ENCODE data around the gene SQSTM1. TPM values are rescaled to one million over a fixed set of nuclear protein-coding genes. Genes with fewer than 3 reads are reported as not detected.

SQSTM1 gene
- total RNA-seq, 1 experiment from 2014 or later: 78.5 TPM

DNA sequence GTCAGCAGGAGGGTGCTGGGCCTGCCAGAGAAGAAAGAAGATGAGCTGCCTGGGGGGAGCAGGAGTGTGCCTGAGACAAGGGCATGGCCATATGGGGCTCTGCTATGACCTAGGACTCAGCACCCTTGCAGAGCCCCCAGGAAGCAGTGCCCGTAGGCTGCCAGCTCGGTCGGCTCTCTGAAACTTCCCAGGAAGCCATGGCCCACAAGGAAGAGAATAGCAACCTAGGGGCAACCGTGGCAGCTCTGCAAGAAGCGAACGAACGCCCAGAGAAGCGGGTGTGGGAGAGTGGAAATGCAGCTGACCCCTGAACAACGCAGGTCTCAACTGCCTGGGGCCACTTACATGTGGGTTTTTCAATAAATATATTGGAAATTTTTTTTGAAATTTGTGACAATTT is 37.6 kb upstream of the SQSTM1 start (continued):
- TF ChIP-seq JAZF1 (CRISPR knock-in tag; IDR thresholded peaks at IDR 0.05): no peak
- TF ChIP-seq ZNF263 (CRISPR knock-in tag; IDR thresholded peaks at IDR 0.05; ENCODE audit: low read depth): no peak
- no peak for TF ChIP-seq FOXP1 (CRISPR knock-in tag; IDR thresholded peaks at IDR 0.05; ENCODE audit: borderline replicate concordance)
- TF ChIP-seq, protein P1, sequence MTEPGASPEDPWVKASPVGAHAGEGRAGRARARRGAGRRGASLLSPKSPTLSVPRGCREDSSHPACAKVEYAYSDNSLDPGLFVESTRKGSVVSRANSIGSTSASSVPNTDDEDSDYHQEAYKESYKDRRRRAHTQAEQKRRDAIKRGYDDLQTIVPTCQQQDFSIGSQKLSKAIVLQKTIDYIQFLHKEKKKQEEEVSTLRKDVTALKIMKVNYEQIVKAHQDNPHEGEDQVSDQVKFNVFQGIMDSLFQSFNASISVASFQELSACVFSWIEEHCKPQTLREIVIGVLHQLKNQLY (CRISPR knock-in tag; IDR thresholded peaks at IDR 0.05): no peak

DNA sequence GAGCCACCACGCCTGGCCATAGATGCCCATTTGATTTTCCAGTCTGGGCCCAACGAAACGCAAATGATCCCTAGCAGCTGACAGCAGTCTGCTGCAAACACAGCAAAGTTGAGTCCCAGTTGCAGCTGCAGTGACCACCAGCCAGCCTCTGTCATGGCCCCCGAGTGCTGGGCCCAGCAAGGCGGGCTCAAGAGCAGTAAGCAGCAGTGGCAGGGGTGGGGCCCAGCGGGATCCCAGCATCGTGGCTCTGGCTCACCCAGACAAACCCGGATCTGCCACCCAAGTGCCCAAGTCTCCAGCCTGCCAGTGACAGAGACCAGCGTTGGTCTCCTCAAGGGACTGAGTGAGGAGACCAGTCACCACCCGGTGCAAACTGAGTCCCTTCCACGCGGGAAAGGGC is 33.8 kb upstream of the SQSTM1 start:
- no peaks in the 10 kb centered on the region for H3K4me1 Mint-ChIP-seq
- H3K4me3 Mint-ChIP-seq: no peak overlapping the region
- POLR2A ChIA-PET: no interaction called here
- peaks cover 5% of the 10 kb centered on the region for H3K36me3 Mint-ChIP-seq
- H3K27me3 Mint-ChIP-seq (ENCODE audit: low read depth): peaks cover 2% of the 10 kb centered on the region; the same call in 1 of the 2 replicates
- no peak overlapping the region for H3K27ac Mint-ChIP-seq
- TF ChIP-seq TEAD4 (CRISPR knock-in tag; IDR thresholded peaks at IDR 0.05) (no peak), ZNF138 (CRISPR knock-in tag; conservative IDR thresholded peaks at IDR 0.05) (no peak), ZNF396 (CRISPR knock-in tag; IDR thresholded peaks at IDR 0.05; ENCODE audit: borderline replicate concordance) (no peak), KAT7 (CRISPR knock-in tag; IDR thresholded peaks at IDR 0.05; ENCODE audit: borderline replicate concordance) (no peak), NFE2L1 (CRISPR knock-in tag; IDR thresholded peaks at IDR 0.05) (no peak), NR2C2 (CRISPR knock-in tag; IDR thresholded peaks at IDR 0.05) (no peak), MYBL2 (CRISPR knock-in tag; IDR thresholded peaks at IDR 0.05) (no peak)
- TF ChIP-seq, protein P2, sequence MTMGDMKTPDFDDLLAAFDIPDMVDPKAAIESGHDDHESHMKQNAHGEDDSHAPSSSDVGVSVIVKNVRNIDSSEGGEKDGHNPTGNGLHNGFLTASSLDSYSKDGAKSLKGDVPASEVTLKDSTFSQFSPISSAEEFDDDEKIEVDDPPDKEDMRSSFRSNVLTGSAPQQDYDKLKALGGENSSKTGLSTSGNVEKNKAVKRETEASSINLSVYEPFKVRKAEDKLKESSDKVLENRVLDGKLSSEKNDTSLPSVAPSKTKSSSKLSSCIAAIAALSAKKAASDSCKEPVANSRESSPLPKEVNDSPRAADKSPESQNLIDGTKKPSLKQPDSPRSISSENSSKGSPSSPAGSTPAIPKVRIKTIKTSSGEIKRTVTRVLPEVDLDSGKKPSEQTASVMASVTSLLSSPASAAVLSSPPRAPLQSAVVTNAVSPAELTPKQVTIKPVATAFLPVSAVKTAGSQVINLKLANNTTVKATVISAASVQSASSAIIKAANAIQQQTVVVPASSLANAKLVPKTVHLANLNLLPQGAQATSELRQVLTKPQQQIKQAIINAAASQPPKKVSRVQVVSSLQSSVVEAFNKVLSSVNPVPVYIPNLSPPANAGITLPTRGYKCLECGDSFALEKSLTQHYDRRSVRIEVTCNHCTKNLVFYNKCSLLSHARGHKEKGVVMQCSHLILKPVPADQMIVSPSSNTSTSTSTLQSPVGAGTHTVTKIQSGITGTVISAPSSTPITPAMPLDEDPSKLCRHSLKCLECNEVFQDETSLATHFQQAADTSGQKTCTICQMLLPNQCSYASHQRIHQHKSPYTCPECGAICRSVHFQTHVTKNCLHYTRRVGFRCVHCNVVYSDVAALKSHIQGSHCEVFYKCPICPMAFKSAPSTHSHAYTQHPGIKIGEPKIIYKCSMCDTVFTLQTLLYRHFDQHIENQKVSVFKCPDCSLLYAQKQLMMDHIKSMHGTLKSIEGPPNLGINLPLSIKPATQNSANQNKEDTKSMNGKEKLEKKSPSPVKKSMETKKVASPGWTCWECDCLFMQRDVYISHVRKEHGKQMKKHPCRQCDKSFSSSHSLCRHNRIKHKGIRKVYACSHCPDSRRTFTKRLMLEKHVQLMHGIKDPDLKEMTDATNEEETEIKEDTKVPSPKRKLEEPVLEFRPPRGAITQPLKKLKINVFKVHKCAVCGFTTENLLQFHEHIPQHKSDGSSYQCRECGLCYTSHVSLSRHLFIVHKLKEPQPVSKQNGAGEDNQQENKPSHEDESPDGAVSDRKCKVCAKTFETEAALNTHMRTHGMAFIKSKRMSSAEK (CRISPR knock-in tag; IDR thresholded peaks at IDR 0.05; ENCODE audit: borderline replicate concordance): no peak
- TF ChIP-seq, protein P3, sequence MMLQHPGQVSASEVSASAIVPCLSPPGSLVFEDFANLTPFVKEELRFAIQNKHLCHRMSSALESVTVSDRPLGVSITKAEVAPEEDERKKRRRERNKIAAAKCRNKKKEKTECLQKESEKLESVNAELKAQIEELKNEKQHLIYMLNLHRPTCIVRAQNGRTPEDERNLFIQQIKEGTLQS (CRISPR knock-in tag; conservative IDR thresholded peaks at IDR 0.05): no peak
- TF ChIP-seq, protein P4, sequence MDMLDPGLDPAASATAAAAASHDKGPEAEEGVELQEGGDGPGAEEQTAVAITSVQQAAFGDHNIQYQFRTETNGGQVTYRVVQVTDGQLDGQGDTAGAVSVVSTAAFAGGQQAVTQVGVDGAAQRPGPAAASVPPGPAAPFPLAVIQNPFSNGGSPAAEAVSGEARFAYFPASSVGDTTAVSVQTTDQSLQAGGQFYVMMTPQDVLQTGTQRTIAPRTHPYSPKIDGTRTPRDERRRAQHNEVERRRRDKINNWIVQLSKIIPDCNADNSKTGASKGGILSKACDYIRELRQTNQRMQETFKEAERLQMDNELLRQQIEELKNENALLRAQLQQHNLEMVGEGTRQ (CRISPR knock-in tag; IDR thresholded peaks at IDR 0.05): no peak
- CTCF ChIA-PET: interaction anchor here (1.0 kb wide), 1 partner anchor 9 kb away, joined by 4 read pairs; no protein-coding TSS in a partner anchor
- ATAC-seq (no peak), DNase-seq (ENCODE audit: low spot score) (no peak)
- H3K9me3 Mint-ChIP-seq: peaks cover 9% of the 10 kb centered on the region

DNA sequence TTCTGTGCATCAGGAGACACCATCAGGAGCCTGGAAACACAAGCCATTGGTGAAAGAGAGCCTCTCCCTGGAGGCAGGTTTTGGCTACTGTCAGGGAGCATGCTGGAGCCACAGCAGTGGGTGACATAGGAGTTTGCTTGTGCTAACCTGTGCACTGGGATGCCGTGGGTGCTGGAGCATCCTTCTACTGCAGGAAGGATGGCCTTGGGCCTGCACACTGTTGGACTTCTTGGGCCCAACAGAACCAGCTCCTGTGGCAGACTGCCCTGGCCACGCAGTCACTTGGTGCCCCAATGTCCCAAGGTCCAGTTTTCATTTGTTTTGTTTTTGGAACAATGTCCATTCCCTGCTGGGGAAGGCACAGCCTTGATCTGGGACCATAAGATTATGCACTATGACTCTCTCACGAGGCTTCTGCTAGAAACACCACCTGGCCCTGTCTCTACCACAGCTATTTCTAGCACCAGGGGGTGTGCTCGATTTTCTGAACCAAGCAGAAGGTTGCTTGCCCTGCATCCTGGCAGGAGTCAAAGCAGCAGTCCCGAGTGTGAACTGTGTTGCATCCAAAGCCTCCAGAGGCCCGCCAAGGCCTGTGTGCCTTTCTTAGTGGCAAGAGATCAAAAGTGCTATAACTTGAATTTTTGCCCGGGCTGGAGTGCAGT is 32.4 kb upstream of the SQSTM1 start:
- peaks cover 4% of the 10 kb centered on the region for H3K4me1 Mint-ChIP-seq
- ChIA-PET POLR2A (no interaction called here), CTCF (interaction anchor here (1.2 kb wide), 1 partner anchor 25 kb away, joined by 5 read pairs; no protein-coding TSS in a partner anchor)
- TF ChIP-seq ZNF416 (CRISPR knock-in tag; IDR thresholded peaks at IDR 0.05) (no peak), ZNF138 (CRISPR knock-in tag; conservative IDR thresholded peaks at IDR 0.05) (no peak), ZNF423 (CRISPR knock-in tag; IDR thresholded peaks at IDR 0.05) (no peak)
- TF ChIP-seq, protein P5, sequence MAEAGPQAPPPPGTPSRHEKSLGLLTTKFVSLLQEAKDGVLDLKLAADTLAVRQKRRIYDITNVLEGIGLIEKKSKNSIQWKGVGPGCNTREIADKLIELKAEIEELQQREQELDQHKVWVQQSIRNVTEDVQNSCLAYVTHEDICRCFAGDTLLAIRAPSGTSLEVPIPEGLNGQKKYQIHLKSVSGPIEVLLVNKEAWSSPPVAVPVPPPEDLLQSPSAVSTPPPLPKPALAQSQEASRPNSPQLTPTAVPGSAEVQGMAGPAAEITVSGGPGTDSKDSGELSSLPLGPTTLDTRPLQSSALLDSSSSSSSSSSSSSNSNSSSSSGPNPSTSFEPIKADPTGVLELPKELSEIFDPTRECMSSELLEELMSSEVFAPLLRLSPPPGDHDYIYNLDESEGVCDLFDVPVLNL (CRISPR knock-in tag; IDR thresholded peaks at IDR 0.05; ENCODE audit: borderline replicate concordance, low read depth): no peak
- TF ChIP-seq, protein P6, sequence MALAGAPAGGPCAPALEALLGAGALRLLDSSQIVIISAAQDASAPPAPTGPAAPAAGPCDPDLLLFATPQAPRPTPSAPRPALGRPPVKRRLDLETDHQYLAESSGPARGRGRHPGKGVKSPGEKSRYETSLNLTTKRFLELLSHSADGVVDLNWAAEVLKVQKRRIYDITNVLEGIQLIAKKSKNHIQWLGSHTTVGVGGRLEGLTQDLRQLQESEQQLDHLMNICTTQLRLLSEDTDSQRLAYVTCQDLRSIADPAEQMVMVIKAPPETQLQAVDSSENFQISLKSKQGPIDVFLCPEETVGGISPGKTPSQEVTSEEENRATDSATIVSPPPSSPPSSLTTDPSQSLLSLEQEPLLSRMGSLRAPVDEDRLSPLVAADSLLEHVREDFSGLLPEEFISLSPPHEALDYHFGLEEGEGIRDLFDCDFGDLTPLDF (CRISPR knock-in tag; IDR thresholded peaks at IDR 0.05): no peak
- TF ChIP-seq, protein P7, sequence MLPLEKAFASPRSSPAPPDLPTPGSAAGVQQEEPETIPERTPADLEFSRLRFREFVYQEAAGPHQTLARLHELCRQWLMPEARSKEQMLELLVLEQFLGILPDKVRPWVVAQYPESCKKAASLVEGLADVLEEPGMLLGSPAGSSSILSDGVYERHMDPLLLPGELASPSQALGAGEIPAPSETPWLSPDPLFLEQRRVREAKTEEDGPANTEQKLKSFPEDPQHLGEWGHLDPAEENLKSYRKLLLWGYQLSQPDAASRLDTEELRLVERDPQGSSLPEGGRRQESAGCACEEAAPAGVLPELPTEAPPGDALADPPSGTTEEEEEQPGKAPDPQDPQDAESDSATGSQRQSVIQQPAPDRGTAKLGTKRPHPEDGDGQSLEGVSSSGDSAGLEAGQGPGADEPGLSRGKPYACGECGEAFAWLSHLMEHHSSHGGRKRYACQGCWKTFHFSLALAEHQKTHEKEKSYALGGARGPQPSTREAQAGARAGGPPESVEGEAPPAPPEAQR (CRISPR knock-in tag; IDR thresholded peaks at IDR 0.05): no peak
- TF ChIP-seq, protein P8, sequence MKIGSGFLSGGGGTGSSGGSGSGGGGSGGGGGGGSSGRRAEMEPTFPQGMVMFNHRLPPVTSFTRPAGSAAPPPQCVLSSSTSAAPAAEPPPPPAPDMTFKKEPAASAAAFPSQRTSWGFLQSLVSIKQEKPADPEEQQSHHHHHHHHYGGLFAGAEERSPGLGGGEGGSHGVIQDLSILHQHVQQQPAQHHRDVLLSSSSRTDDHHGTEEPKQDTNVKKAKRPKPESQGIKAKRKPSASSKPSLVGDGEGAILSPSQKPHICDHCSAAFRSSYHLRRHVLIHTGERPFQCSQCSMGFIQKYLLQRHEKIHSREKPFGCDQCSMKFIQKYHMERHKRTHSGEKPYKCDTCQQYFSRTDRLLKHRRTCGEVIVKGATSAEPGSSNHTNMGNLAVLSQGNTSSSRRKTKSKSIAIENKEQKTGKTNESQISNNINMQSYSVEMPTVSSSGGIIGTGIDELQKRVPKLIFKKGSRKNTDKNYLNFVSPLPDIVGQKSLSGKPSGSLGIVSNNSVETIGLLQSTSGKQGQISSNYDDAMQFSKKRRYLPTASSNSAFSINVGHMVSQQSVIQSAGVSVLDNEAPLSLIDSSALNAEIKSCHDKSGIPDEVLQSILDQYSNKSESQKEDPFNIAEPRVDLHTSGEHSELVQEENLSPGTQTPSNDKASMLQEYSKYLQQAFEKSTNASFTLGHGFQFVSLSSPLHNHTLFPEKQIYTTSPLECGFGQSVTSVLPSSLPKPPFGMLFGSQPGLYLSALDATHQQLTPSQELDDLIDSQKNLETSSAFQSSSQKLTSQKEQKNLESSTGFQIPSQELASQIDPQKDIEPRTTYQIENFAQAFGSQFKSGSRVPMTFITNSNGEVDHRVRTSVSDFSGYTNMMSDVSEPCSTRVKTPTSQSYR (CRISPR knock-in tag; IDR thresholded peaks at IDR 0.05): no peak

More for the DNA sequence above, 32.4 kb upstream of the SQSTM1 start:
- no peak overlapping the region for H3K4me3 Mint-ChIP-seq
- DNase-seq (ENCODE audit: low spot score): no peak
- H3K27me3 Mint-ChIP-seq (ENCODE audit: low read depth): peaks cover 2% of the 10 kb centered on the region; the same call in 1 of the 2 replicates
- peaks cover 9% of the 10 kb centered on the region for H3K9me3 Mint-ChIP-seq
- ATAC-seq: no peak
- peaks cover 5% of the 10 kb centered on the region for H3K36me3 Mint-ChIP-seq
- no peak overlapping the region for H3K27ac Mint-ChIP-seq

All from WTC11 (cell line).